CD4-positive, alpha-beta T cell treated with Interleukin-10 for 1 hour (primary cell): ENCODE results near the gene LCOR.
A peak's percentile ranks its signal among the peaks of the same experiment; 100 is the strongest.
"Not testable (repeated sequence)": the region's sequence is repeated elsewhere in the genome, so short reads cannot be mapped to it uniquely, and the experiment has no call there.

ENCODE experiments used
- DNase-seq: peaks from one replicate; pipeline ENCODE4 v3.0.0-alpha.2; 2020

LCOR gene

GRCh38 chr10:97016728-97017473 is 184.8 kb downstream of the LCOR start:
- peak; percentile 19 for DNase-seq

DNA sequence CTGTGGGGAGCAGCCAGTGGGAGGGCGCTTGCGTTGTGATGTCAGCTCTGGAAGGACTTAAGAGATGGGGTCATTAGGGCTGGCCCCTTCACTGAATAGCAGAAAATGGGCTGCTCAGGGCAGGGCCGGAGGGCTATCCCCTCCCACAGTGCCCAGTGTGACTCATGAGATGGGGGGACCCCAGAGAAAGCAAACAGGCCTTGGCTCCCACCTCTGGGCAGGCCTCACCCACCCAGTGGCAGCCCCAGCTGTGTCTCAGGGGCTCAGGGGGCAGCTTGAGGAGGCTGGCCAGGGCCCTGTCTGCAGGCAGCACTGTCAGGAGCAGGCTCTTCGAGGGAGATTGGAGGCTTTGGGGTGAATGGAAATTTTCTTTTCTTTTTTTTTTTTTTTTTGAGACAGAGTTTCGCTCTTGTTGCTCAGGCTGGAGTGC is 185.4 kb downstream of the LCOR start:
- no peak for DNase-seq

GRCh38 chr10:97018251-97019212 is 186.4 kb downstream of the LCOR start:
- no peak for DNase-seq

GRCh38 chr10:97019213-97019844 is 187.2 kb downstream of the LCOR start:
- DNase-seq, result no peak

- no peak for DNase-seq
Observed at GRCh38 chr10:97020452-97021400, 188.6 kb downstream of the LCOR start.

DNA sequence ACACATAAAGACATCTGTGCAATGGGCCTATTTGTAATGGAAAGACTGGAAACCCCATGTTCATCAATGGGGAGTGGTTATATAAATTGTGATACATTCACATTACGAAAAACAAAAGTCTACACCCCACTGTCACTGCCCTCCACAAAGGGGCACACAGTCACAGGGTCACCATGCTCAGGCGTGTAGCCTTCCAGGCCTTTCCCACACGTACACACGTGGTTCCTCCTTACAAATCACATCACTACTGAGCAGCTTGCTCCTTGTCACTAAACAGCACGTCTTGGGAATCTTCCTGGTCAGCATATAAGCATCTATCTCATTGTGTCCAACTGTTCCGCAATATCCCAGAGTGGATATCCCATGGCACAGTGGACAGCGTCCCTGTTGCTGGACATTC is 190.5 kb downstream of the LCOR start:
- no peak for DNase-seq

GRCh38 chr10:97023401-97024167 is 191.5 kb downstream of the LCOR start:
- DNase-seq, result no peak

DNA sequence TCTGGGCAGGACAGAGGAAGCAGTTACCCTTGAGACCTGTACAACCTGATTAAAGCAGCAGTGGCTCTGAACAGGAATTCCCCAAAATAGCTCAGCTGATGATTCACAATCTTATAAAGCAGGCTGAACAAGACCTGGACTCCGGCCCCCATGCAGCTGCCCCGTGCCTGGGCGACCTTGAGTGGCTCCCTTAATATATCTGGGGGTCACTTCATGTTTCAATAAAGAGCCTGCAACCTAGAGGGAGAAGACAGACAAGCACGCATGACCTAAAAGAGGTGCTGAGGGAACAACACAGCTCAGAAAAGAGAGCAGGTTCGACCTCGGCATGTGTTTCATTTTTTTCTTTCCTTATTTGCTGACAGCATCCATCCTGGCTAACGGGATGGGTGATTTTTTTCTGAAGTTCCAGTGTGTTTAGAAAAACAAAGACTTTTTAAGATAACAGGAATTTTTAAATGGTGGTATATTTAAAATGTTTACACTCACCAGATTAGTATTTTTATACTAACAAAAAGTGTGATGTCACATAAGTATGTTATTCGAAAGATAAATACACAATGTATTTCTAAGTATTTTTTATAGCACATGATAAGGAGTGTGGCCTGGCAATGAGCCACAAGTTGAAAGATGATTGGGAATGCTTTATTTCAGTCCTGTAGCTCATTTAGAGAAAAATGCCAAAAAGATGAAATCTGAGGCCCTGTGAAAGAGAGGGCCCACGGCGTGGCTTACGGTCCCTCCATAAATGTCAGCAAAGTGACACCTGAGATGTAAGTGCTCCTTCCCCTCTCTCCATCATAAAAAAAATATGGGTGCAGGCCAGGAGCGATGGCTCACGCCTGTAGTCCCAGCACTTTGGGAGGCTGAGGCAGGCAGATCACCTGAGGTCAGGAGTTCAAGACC is 192.3 kb downstream of the LCOR start:
- DNase-seq, result no peak

DNA sequence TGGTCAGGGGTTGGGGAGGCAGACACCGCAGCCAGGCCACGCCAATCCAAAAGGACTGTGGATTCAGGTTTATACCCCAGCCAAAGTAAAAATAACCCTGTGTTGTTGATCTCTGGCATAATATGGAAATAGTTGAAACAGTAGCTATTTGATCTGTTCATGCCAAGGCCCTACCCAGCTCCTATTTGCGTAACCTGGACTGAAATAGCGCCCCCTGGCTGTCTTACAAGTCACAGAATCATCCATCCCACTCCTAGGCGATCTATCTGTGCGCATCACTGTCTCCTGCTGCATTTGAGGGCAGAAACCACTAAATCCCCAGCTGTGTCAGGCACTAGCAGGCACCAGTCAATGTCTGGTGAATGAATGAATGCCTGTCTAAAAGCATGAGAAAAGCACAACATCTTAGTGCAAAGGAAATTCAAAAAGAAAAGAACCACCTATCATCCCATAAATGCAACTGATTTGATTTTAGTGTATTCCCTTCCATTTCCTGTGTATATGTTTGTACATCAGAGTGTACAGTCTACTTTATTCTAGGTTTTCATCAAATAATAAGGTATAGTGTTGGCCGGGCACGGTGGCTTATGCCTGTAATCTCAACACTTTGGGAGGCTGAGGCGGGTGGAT is 193.6 kb downstream of the LCOR start:
- peak; percentile 47 for DNase-seq

DNA sequence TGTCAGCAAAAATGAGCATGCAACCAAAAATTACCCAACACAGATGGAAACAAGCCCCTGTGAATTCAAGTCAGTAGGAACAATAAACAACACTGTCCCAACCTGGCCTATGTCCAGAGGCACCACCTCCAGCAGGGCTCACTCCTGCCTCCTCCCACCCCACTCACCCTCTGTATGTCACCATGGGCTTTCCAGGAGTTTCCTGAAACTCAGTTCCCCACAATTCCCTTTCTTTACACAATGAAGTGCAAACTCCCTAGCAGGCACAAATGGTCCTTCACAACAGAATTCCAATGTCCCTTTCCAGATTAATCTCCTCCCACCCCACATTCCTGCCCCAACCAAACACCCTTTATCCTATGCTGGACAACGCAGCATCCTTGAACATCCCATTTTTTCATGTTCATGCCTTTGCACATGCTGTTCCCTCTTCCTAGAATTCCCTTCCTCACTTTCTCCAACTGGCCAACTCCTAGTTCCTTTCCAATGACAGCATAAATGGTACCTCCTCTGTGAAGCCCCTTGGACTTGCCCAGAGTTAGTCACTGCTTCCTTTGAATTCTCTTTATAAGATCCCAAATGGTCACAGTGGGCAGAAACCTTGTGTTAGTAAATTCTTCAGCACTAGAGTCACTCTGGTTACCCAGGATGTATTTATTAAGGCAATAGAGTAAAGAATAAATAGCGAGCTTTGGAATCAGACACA is 196.2 kb downstream of the LCOR start:
- no peak for DNase-seq

GRCh38 chr10:97028832-97029178 is 196.7 kb downstream of the LCOR start:
- DNase-seq, result no peak

- no peak for DNase-seq
Observed at GRCh38 chr10:97029271-97029670, 197.2 kb downstream of the LCOR start.

DNA sequence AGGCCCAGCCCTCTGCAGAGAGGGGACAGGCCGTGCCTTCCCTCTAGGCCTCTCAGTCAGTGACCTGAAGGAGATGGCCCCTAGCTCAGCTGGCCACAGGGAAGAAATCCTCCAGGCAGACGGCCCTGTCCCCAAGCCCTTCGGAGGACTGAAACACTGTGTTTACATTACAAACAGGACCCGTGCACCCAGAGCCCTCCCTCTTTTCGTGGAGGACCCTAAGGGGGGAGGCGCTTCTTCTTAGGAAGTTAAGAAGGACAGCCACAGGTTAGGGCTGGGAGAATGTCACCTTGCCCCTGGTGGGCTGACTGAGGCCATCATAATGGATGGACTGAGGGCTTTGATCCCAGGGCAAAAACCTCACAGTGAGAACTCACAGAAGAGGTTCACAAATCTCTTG is 198.8 kb downstream of the LCOR start:
- DNase-seq, result no peak

GRCh38 chr10:97031459-97031858 is 199.4 kb downstream of the LCOR start:
- no peak for DNase-seq

- DNase-seq, result no peak
Observed at GRCh38 chr10:97032624-97033023, 200.5 kb downstream of the LCOR start.

DNA sequence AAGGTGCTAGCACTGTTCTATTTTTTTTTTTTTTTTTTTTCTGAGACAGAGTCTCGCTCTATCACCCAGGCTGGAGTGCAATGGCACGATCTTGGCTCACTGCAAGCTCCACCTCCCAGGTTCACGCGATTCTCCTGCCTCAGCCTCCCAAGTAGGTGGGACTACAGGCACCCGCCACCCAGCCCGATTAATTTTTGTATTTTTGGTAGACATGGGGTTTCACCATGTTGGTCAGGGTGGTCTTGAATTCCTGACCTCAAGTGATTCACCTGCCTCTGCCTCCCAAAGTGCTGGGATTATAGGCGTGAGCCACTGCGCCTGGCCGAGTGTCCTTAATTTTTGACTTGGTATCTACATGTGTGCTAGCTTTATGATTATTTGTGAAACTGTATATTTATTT is 201.7 kb downstream of the LCOR start:
- not testable (repeated sequence) for DNase-seq

GRCh38 chr10:97034301-97034700 is 202.2 kb downstream of the LCOR start:
- DNase-seq, result no peak

DNA sequence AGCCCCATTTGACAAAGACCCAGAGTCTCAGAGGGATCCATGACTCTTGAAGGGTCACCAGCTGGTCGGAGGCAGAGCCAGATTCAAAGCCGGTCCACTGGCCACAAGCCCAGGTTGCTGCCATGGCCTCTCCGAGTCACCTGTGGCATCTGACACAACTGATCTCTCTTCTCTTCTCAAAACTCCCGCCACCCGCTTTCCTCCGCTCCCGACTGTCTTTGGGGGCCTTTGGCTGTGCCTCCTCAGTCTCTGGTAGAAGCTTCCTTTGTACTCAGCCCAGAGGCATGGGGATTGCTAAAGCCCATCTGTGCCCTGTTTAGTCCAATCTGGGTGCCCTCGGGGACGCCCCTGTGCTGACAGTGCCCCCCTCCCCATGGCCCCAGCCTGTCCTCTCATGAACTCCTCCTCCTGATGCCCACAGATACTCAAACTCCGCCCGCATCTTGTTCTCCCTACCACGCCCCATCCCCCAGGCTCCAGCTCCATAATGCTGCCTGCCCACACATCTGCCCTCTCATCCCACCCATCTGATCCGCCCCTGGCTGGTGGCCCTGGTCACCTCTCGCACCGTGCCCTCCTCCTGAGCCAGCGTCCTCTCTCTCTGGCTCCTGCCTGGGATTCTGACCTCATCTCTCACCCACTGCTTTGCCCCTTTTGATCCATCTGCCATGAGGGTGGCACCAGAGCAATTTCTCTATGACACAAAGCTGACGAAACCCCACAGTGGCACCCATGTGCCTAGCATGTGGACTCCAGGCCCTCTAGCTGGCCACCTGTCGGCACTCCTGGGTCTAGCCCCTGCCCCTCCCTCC is 203.1 kb downstream of the LCOR start:
- no peak for DNase-seq
